OCI-LY7 (cell line): ENCODE results near the gene APCDD1L. TPM values are rescaled to one million over a fixed set of nuclear protein-coding genes. Genes with fewer than 3 reads are reported as not detected.
"Not testable (repeated sequence)": the region's sequence is repeated elsewhere in the genome, so short reads cannot be mapped to it uniquely, and the experiment has no call there.

Experiments
- BruUV-seq: library from RNA; stranded (reverse); fragments of 400-500 nt; replicated peaks from 2 replicates; lab custom pipeline; 2021; lab: Mats Ljungman, UMichigan
- CTCF ChIA-PET: fragments of 300-600 bp; sonication (Branson Sonifier 250); formaldehyde crosslinking; loops from one replicate; lab custom pipeline; 2022; ENCODE audit warnings: antibody characterized with exemption; ENCODE audit not compliant: unreplicated experiment; lab: Charles Lee
- POLR2A ChIA-PET: fragments of 300-600 bp; sonication (Branson Sonifier 250); formaldehyde crosslinking; loops from one replicate; lab custom pipeline; 2022; ENCODE audit warnings: antibody characterized with exemption; lab: Charles Lee
- DNase-seq: peaks from one replicate; pipeline ENCODE4 v3.0.0-alpha.2; 2015; ENCODE audit warnings: low spot score
- H2AFZ ChIP-seq: fragments of 200-600 bp; sonication (generic), shearing (Covaris generic); 2 replicates; pipeline ENCODE4 v1.6.1; 2014; ENCODE audit warnings: mild to moderate bottlenecking, antibody characterized with exemption, low read length, moderate library complexity
- H3K27ac ChIP-seq: fragments of 200-600 bp; sonication (generic); 2 replicates; pipeline ENCODE4 v1.5.1; 2014; ENCODE audit warnings: mixed run types, low read depth, mild to moderate bottlenecking, moderate library complexity, low read length, inconsistent platforms; ENCODE audit not compliant: poor library complexity, severe bottlenecking
- H3K36me3 ChIP-seq: fragments of 200-600 bp; sonication (generic); 2 replicates; pipeline ENCODE4 v1.6.1; 2014; ENCODE audit warnings: mild to moderate bottlenecking, antibody characterized with exemption, low read length, moderate library complexity, mixed read lengths; ENCODE audit not compliant: insufficient read depth
- H3K4me1 ChIP-seq: fragments of 200-600 bp; sonication (generic); 2 replicates; pipeline ENCODE4 v1.5.1; 2014; ENCODE audit warnings: mild to moderate bottlenecking, low read length; ENCODE audit not compliant: insufficient read depth, poor library complexity, severe bottlenecking
- H3K4me2 ChIP-seq: fragments of 200-600 bp; sonication (generic); 2 replicates; pipeline ENCODE4 v1.6.1; 2014; ENCODE audit warnings: mild to moderate bottlenecking, low read length
- H3K4me3 ChIP-seq: fragments of 200-600 bp; sonication (generic); 2 replicates; pipeline ENCODE4 v1.5.1; 2014; ENCODE audit warnings: mild to moderate bottlenecking, low read depth, low read length; ENCODE audit not compliant: poor library complexity, severe bottlenecking
- H3K79me2 ChIP-seq: fragments of 200-600 bp; sonication (generic); 2 replicates; pipeline ENCODE4 v1.6.1; 2016; ENCODE audit warnings: low read depth, mild to moderate bottlenecking, low read length, moderate library complexity, mixed read lengths; ENCODE audit not compliant: insufficient read depth
- H3K9me2 ChIP-seq: fragments of 200-600 bp; sonication (generic); 2 replicates; pipeline ENCODE4 v1.6.1; 2016; ENCODE audit warnings: mild to moderate bottlenecking, low read length, mixed read lengths; ENCODE audit not compliant: insufficient read depth
- H3K9me3 ChIP-seq: fragments of 200-600 bp; sonication (generic); 2 replicates; pipeline ENCODE4 v1.6.1; 2014; ENCODE audit warnings: mild to moderate bottlenecking, mixed run types, low read length, mixed read lengths
- H4K20me1 ChIP-seq: fragments of 200-600 bp; sonication (generic); 2 replicates; pipeline ENCODE4 v1.6.1; 2014; ENCODE audit warnings: mild to moderate bottlenecking, antibody characterized with exemption, low read length, moderate library complexity, mixed read lengths; ENCODE audit not compliant: insufficient read depth
- EZH2phosphoT487 ChIP-seq: fragments of 200-600 bp; sonication (generic); IDR thresholded peaks from 2 replicates; pipeline ENCODE4 v1.6.1; 2018; ENCODE audit warnings: low read depth, borderline replicate concordance, mild to moderate bottlenecking, mixed run types, antibody characterized with exemption, low read length, moderate library complexity, mixed read lengths
- intact Hi-C: fragments of 100-400 bp; cut with micrococcal nuclease; formaldehyde crosslinking; loops from one replicate; pipeline ENCODE4 v1.10.0; 2022; ENCODE audit not compliant: unreplicated experiment
- total RNA-seq, 2 experiments: library from RNA; depleted of rRNA in 1 of 2; stranded (reverse); fragments of >200 nt in 1 of 2; shearing (Covaris generic) in 1 of 2; gene quantifications; 2 replicates each; pipeline ENCODE4 v1.2.3, GENCODE V29; 2014 to 2022
- TF ChIP-seq, protein P1 (sequence below): fragments of 200-600 bp; sonication (generic); conservative IDR thresholded peaks from 2 replicates; pipeline ENCODE4 v1.5.1; 2014; ENCODE audit warnings: mild to moderate bottlenecking, antibody characterized with exemption, low read length, moderate library complexity, mixed read lengths

Gene APCDD1L
- total RNA-seq, 2 experiments from 2014 or later = not detected

DNA sequence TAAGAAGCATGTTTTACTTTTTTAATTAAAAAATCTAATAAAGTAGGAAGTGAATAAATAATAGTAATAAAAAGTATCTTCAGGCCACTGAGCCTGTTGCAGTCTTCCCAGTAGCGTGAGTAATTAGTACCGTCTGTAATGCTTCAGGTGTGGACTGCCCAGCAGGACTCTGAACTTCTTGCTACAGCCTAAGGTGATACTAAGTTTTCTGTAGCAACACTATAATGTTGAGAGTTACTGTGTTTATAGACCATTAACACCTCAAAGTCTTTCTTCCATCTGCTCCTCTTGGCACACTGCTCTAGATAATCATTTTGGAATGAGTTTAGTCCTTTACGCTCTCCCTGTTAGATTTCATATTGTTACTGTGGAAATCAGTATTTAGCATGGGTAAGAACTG is 97.8 kb downstream of the APCDD1L start:
- no peak for TF ChIP-seq EZH2phosphoT487
- TF ChIP-seq, protein P1, sequence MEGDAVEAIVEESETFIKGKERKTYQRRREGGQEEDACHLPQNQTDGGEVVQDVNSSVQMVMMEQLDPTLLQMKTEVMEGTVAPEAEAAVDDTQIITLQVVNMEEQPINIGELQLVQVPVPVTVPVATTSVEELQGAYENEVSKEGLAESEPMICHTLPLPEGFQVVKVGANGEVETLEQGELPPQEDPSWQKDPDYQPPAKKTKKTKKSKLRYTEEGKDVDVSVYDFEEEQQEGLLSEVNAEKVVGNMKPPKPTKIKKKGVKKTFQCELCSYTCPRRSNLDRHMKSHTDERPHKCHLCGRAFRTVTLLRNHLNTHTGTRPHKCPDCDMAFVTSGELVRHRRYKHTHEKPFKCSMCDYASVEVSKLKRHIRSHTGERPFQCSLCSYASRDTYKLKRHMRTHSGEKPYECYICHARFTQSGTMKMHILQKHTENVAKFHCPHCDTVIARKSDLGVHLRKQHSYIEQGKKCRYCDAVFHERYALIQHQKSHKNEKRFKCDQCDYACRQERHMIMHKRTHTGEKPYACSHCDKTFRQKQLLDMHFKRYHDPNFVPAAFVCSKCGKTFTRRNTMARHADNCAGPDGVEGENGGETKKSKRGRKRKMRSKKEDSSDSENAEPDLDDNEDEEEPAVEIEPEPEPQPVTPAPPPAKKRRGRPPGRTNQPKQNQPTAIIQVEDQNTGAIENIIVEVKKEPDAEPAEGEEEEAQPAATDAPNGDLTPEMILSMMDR = no peak
- Histone ChIP-seq H3K9me3 (peaks cover 5% of the 10 kb centered on the region; the same call in 1 of the 2 replicates), H2AFZ (no peak overlapping the region), H3K79me2 (peaks cover 51% of the 10 kb centered on the region), H4K20me1 (no peaks in the 10 kb centered on the region), H3K4me1 (no peaks in the 10 kb centered on the region), H3K9me2 (no peaks in the 10 kb centered on the region), H3K4me2 (no peak overlapping the region), H3K27ac (no peak overlapping the region), H3K36me3 (peaks cover 75% of the 10 kb centered on the region), H3K4me3 (no peak overlapping the region)
- ChIA-PET CTCF (no interaction called here), POLR2A (no interaction called here)
- intact Hi-C loops = no loop called here
- BruUV-seq = no TSS peak
- DNase-seq = no peak

DNA sequence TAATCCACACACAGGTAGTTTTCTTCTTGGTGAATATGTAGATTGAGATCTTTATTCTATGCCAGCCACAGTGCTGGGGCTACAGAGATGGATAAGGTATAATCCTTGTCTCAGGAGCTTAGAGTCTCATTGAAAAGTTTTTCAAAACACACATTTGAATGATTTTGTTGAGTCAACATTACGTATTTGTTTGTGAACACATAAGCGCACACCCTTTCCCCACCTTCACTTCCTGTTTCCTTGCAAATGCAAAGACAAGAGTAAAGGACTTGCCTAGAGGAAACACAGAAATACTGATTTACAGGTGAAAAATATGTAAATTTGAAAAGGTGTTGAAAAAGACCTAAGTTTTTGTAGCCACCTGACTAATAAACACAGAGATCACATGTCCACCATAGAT is 98.4 kb downstream of the APCDD1L start:
- Histone ChIP-seq H3K9me3 (peaks cover 9% of the 10 kb centered on the region; the same call in 1 of the 2 replicates), H3K4me1 (no peaks in the 10 kb centered on the region), H3K4me3 (no peak overlapping the region), H2AFZ (no peak overlapping the region), H3K36me3 (peaks cover 73% of the 10 kb centered on the region), H4K20me1 (no peaks in the 10 kb centered on the region), H3K79me2 (peaks cover 55% of the 10 kb centered on the region), H3K27ac (no peak overlapping the region), H3K4me2 (no peak overlapping the region), H3K9me2 (no peaks in the 10 kb centered on the region)
- ChIA-PET POLR2A (interaction anchor here (0.7 kb wide), 1 partner anchor 253 kb away, joined by 4 read pairs; no protein-coding TSS in a partner anchor), CTCF (no interaction called here)
- DNase-seq = no peak
- no TSS peak for BruUV-seq
- intact Hi-C loops = no loop called here
- no peak for TF ChIP-seq EZH2phosphoT487
- TF ChIP-seq, protein P1 = no peak

DNA sequence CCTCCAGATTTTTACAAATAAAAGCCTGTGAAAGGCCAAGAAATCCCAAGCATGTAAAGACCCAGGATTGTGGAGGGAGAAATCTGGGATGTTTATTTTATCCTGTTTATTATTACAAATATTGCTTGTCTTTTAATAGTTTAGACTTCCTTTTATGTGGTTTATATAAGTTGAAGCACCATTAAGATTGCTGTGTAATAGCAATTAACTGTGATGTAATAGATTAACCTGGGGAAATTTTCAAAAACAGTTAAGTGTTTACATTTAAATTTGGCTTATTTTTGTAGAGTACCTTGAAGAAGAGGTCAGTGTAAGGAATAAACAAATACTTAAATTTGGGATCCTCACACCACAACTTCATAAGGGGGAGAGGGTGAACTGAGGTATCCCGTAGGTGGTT is 99.1 kb downstream of the APCDD1L start:
- H3K4me3 ChIP-seq = no peak overlapping the region
- H3K79me2 ChIP-seq = peaks cover 63% of the 10 kb centered on the region
- no peak overlapping the region for H2AFZ ChIP-seq
- DNase-seq = no peak
- no peak overlapping the region for H3K4me2 ChIP-seq
- peaks cover 70% of the 10 kb centered on the region for H3K36me3 ChIP-seq
- intact Hi-C loops = no loop called here
- no peaks in the 10 kb centered on the region for H3K9me2 ChIP-seq
- no TSS peak for BruUV-seq
- no peak for TF ChIP-seq EZH2phosphoT487
- TF ChIP-seq, protein P1 = no peak
- CTCF ChIA-PET = no interaction called here
- no peaks in the 10 kb centered on the region for H4K20me1 ChIP-seq
- no peaks in the 10 kb centered on the region for H3K4me1 ChIP-seq
- POLR2A ChIA-PET = interaction anchor here (0.7 kb wide), 1 partner anchor 254 kb away, joined by 4 read pairs; no protein-coding TSS in a partner anchor
- H3K9me3 ChIP-seq = peaks cover 14% of the 10 kb centered on the region; the same call in 1 of the 2 replicates
- no peak overlapping the region for H3K27ac ChIP-seq

DNA sequence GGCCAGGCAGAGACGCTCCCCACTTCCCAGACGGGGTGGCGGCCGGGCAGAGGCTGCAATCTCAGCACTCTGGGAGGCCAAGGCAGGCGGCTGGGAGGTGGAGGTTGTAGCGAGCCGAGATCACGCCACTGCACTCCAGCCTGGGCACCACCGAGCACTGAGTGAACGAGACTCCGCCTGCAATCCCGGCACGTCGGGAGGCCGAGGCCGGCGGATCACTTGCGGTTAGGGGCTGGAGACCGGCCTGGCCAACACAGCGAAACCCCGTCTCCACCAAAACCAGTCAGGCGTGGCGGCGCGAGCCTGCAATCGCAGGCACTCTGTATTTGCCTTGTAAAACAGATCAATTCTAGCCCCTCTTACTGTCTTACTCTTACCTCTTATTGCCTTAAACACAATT is 100.4 kb downstream of the APCDD1L start:
- intact Hi-C loops, H2AFZ ChIP-seq, BruUV-seq, CTCF ChIA-PET, DNase-seq, H3K27ac ChIP-seq, H3K4me3 ChIP-seq, H3K4me1 ChIP-seq, H3K4me2 ChIP-seq, H3K9me2 ChIP-seq, H4K20me1 ChIP-seq: not testable (repeated sequence)
- peaks cover 14% of the 10 kb centered on the region; the same call in 1 of the 2 replicates for H3K9me3 ChIP-seq
- H3K36me3 ChIP-seq = peaks cover 70% of the 10 kb centered on the region
- POLR2A ChIA-PET = interaction anchor here (0.6 kb wide), 1 partner anchor 9 kb away, joined by 3 read pairs; no protein-coding TSS in a partner anchor
- H3K79me2 ChIP-seq = peaks cover 76% of the 10 kb centered on the region
